Panc1 (cell line): ENCODE measurements around the gene NOTCH2. TPM values are rescaled to one million over a fixed set of nuclear protein-coding genes. Genes with fewer than 3 reads are reported as not detected.

ENCODE experiments used
- ATAC-seq: fragments of 200-7000 bp; cut with Tn5 transposase; 2 replicates; pipeline ENCODE4 v1.9.1; 2020; ENCODE audit warnings: mild to moderate bottlenecking, moderate library complexity
- BruUV-seq: library from RNA; stranded (reverse); fragments of 400-500 nt; replicated peaks from 2 replicates; lab custom pipeline; 2021; lab: Mats Ljungman, UMichigan
- CTCF ChIA-PET: fragments of 300-600 bp; sonication (Branson Sonifier 250); formaldehyde crosslinking; loops from one replicate; lab custom pipeline; 2022; ENCODE audit warnings: antibody characterized with exemption; lab: Charles Lee
- POLR2A ChIA-PET: fragments of 300-600 bp; sonication (Branson Sonifier 250); formaldehyde crosslinking; loops from one replicate; lab custom pipeline; 2022; ENCODE audit warnings: antibody characterized with exemption; lab: Charles Lee
- DNase-seq: peaks from one replicate; pipeline ENCODE4 v3.0.0-alpha.2; 2010; ENCODE audit warnings: low read depth, low spot score
- H3K27ac ChIP-seq: 2 replicates; pipeline ENCODE4 v1.5.1; 2011; ENCODE audit warnings: mild to moderate bottlenecking, low read length, inconsistent platforms
- H3K27me3 ChIP-seq: fragments of 200-500 bp; sonication (Bioruptor generic); 2 replicates; pipeline ENCODE4 v1.6.0; 2014; ENCODE audit warnings: low read length, inconsistent platforms; ENCODE audit not compliant: control insufficient read depth, insufficient read depth
- H3K36me3 ChIP-seq: fragments of 200-500 bp; sonication (Bioruptor generic); 2 replicates; pipeline ENCODE4 v1.5.1; 2014; ENCODE audit warnings: inconsistent platforms, mild to moderate bottlenecking, low read length, moderate library complexity; ENCODE audit not compliant: control insufficient read depth, insufficient read depth
- H3K4me1 ChIP-seq: 2 replicates; pipeline ENCODE4 v1.5.1; 2011; ENCODE audit warnings: inconsistent platforms, mild to moderate bottlenecking, low read length, moderate library complexity; ENCODE audit not compliant: control insufficient read depth, insufficient read depth
- H3K4me3 ChIP-seq, 2 experiments: 2 replicates each; pipeline ENCODE4 v1.5.1; 2011 to 2012; ENCODE audit warnings: low read depth in 2 of 2, low read length in 2 of 2, mild to moderate bottlenecking in 2 of 2, inconsistent platforms in 1 of 2, moderate library complexity in 1 of 2
- H3K9me3 ChIP-seq: fragments of 200-500 bp; sonication (Bioruptor generic); 2 replicates; pipeline ENCODE4 v1.5.1; 2014; ENCODE audit warnings: low read depth, mild to moderate bottlenecking, inconsistent platforms, low read length, moderate library complexity; ENCODE audit not compliant: control insufficient read depth, insufficient read depth
- CTCF ChIP-seq: fragments of 450-650 bp; IDR thresholded peaks from 2 replicates; pipeline ENCODE4 v1.5.1; 2017; ENCODE audit warnings: mild to moderate bottlenecking
- POLR2AphosphoS5 ChIP-seq: IDR thresholded peaks from 2 replicates; pipeline ENCODE4 v1.6.1; 2012; ENCODE audit warnings: mild to moderate bottlenecking, low read depth, low read length, moderate library complexity
- REST ChIP-seq, 2 experiments: IDR thresholded peaks; 2 replicates each; pipeline ENCODE4 v1.6.1; 2011 to 2012; ENCODE audit warnings: low read depth in 2 of 2, control low read depth in 1 of 2, low read length in 1 of 2, mild to moderate bottlenecking in 1 of 2, moderate library complexity in 1 of 2; ENCODE audit not compliant: insufficient read depth in 1 of 2
- SIN3A ChIP-seq: IDR thresholded peaks from 2 replicates; pipeline ENCODE4 v1.6.1; 2012; ENCODE audit warnings: low read depth, mild to moderate bottlenecking, low read length, moderate library complexity, borderline replicate concordance; ENCODE audit not compliant: insufficient read depth
- TCF7L2 ChIP-seq: IDR thresholded peaks from 2 replicates; pipeline ENCODE4 v1.6.1; 2011; ENCODE audit warnings: mild to moderate bottlenecking, low read depth, low read length, inconsistent platforms
- in situ Hi-C: cut with HindIII; loops from 2 replicates; pipeline ENCODE4 v1.10.0; 2016; ENCODE audit warnings: low sequenced_read_pairs, low pct_unique_long_range_greater_than_20kb
- intact Hi-C: fragments of 100-400 bp; cut with micrococcal nuclease; formaldehyde crosslinking; loops from one replicate; pipeline ENCODE4 v1.10.0; 2022; ENCODE audit not compliant: unreplicated experiment
- total RNA-seq: library from RNA; stranded (reverse); gene quantifications from one replicate; pipeline ENCODE4 v1.2.1, GENCODE V29; 2021; ENCODE audit not compliant: unreplicated experiment

The NOTCH2 gene
- total RNA-seq, 1 experiment from 2014 or later, result 191 TPM

- CTCF ChIA-PET, result no interaction called here
- intact Hi-C loops, result no loop called here
- no peak for ATAC-seq
These were observed 170.9 kb downstream of the NOTCH2 start for GRCh38 chr1:119898530-119898929.

GRCh38 chr1:119896303-119896702, 173.2 kb downstream of the NOTCH2 start, which contains the start of gene ADAM30:
TSS of gene ADAM30 (minus strand) at chr1:119896515. CDS start at chr1:119896336, 179 bp downstream.
- no peak for ATAC-seq
- no peak within 1 kb of the TSS for H3K4me3 ChIP-seq
- no peak for TF ChIP-seq POLR2AphosphoS5
- TF ChIP-seq REST (IDR thresholded peaks at IDR 0.05; ENCODE audit: insufficient read depth in 1 of 2, low read depth in 2 of 2, low read length in 1 of 2), result no peak
- TF ChIP-seq SIN3A, result no peak
- TF ChIP-seq TCF7L2, result no peak
- no peak for TF ChIP-seq CTCF
- peaks cover 17% of the 10 kb centered on the region for H3K27me3 ChIP-seq
- BruUV-seq, result no TSS peak
- H3K9me3 ChIP-seq, result no peaks in the 10 kb centered on the region
- CTCF ChIA-PET, result no interaction called here
- H3K36me3 ChIP-seq, result no peaks in the 10 kb centered on the region
- intact Hi-C loops, result no loop called here
- in situ Hi-C loops, result no loop called here
- H3K27ac ChIP-seq, result no peak within 1 kb of the TSS
- DNase-seq, result no peak
- no peaks in the 10 kb centered on the region for H3K4me1 ChIP-seq
- POLR2A ChIA-PET, result no interaction called here

More at GRCh38 chr1:119898530-119898929, 170.9 kb downstream of the NOTCH2 start:
- H3K4me1 ChIP-seq, result no peaks in the 10 kb centered on the region
- TF ChIP-seq REST (IDR thresholded peaks at IDR 0.05; ENCODE audit: insufficient read depth in 1 of 2, low read depth in 2 of 2, low read length in 1 of 2), result no peak
- no peak for TF ChIP-seq SIN3A
- no peak for TF ChIP-seq POLR2AphosphoS5
- no peak for TF ChIP-seq CTCF
- no peak for TF ChIP-seq TCF7L2
- H3K27ac ChIP-seq, result no peak overlapping the region
- H3K27me3 ChIP-seq, result peaks cover 20% of the 10 kb centered on the region
- H3K4me3 ChIP-seq, result no peak overlapping the region
- no peaks in the 10 kb centered on the region for H3K36me3 ChIP-seq
- DNase-seq, result no peak
- no peaks in the 10 kb centered on the region for H3K9me3 ChIP-seq
- no TSS peak for BruUV-seq
- POLR2A ChIA-PET, result no interaction called here
- in situ Hi-C loops, result no loop called here
